Breast epithelium (tissue), 3 donors: ENCODE data around the gene MINDY4.

ENCODE experiments used
- CTCF ChIP-seq, 3 donors: fragments of 450-650 bp; IDR thresholded peaks; one replicate each; pipeline ENCODE4 v1.5.1; 2016 to 2017; ENCODE audit warnings: antibody characterized with exemption in 3 of 3, mild to moderate bottlenecking in 3 of 3, moderate library complexity in 3 of 3
- POLR2A ChIP-seq: fragments of 450-650 bp; IDR thresholded peaks from one replicate; pipeline ENCODE4 v1.6.1; 2016; ENCODE audit warnings: antibody characterized with exemption, mild to moderate bottlenecking, moderate library complexity

GRCh38 chr7:30934225-30934624, 163.0 kb downstream of the MINDY4 start:
- TF ChIP-seq POLR2A = no peak
- TF ChIP-seq CTCF (IDR thresholded peaks at IDR 0.05) = no peak
